HG03097 (cell line): Measurements from ENCODE around the gene RPS6KC1.
"Not testable (repeated sequence)": the region's sequence is repeated elsewhere in the genome, so short reads cannot be mapped to it uniquely, and the experiment has no call there.

Source experiments
- ATAC-seq: cut with Tn5 transposase; IDR thresholded peaks from one replicate; pipeline ENCODE4 v1.9.1; 2021; ENCODE audit not compliant: unreplicated experiment, low FRiP score

RPS6KC1 gene

DNA sequence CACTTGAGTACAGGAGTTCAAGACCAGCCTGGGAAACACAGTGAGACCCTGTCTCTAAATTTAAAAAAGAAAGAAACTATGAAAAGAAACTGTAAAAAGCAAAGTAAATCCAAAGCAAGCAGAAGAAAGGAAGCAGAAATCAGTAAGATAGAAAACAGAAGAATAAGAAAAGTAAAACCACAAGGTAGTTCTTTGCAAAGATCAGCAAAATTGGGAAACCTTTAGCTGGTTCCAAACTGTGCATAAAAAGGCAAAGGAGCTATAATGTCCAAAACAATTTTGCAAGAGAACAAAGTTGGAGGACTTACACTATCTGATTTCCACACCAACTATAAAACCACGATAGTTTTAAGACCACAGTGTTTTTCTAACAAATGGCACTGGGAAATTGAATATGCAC, 218.8 kb downstream of the RPS6KC1 start:
- ATAC-seq, result no peak

- ATAC-seq, result no peak
Measured at GRCh38 chr1:213273546-213273945, 222.5 kb downstream of the RPS6KC1 start.

GRCh38 chr1:213274140-213274539, 223.1 kb downstream of the RPS6KC1 start:
- ATAC-seq, result no peak

- ATAC-seq, result no peak
Measured at GRCh38 chr1:213275293-213275692, 224.3 kb downstream of the RPS6KC1 start.

GRCh38 chr1:213276236-213276635, 225.2 kb downstream of the RPS6KC1 start:
- ATAC-seq, result no peak

DNA sequence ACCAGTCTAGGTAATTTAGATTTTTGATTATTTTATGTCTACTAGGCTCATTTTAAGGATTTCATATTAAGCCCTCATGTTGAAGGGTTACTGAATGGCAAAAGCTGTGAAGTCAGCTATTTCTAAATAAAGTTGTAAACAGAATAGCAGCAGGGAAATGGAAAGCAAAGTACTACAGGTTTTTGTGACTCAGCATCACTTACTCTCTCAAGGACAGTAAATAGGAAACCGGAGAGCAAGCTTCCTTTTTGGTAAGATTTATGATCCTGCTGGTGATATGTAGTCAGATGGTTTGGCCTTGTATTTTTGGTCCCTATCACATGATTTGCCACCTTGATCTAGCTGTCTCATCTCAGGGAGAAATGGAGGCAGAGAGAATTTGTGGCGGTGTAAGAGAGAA, 226.0 kb downstream of the RPS6KC1 start:
- ATAC-seq, result no peak

DNA sequence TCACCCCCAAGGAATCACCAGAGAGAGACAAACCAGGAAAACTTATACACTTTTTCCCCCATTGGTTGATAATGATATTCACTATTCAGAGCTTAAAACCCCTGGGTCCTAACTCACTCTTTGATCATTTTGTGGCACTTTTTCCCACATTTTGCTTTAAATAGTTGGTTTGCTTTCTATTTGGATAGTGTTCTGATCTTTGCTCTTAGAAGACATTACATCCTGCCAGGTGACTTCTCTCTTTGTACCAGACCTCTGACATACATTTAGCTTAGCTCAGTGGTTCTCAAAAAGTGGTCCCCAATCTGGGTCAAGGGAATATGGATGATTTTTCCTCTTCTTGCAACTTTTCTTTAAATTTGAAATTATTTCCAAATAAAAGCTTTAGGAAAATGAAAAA, 228.4 kb downstream of the RPS6KC1 start:
- no peak for ATAC-seq

DNA sequence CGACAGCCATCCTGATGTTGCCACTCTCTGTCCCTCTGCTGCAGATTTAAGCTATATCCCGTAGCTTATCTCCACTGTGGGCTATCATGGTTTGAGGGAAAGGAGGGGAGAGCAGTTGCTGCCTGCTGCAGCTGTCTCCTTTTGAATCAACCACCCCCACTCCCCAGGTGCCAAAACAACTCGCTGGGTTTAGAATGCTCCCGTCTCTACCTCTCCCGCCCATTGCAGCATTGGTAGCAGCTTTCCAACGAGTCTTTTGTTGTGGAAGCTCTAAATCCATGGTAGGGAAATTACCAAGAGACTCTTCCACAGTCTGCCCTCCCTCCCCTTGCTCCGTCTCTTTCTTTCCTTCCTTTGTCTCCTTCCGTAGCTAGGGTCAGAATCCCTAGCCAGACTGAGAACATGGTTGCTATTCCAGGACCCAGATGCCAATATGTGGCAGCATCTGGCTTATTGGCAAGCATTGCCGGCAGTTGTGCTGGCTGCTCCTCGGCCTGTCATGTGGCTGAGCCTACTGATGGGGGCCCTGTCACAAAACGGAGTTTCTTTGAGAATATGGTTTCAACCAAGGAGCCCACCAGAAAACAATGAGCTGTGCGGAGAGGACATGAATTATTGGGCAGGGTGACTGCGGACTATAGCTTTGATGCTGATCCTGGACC, 230.7 kb downstream of the RPS6KC1 start:
- ATAC-seq, result no peak

DNA sequence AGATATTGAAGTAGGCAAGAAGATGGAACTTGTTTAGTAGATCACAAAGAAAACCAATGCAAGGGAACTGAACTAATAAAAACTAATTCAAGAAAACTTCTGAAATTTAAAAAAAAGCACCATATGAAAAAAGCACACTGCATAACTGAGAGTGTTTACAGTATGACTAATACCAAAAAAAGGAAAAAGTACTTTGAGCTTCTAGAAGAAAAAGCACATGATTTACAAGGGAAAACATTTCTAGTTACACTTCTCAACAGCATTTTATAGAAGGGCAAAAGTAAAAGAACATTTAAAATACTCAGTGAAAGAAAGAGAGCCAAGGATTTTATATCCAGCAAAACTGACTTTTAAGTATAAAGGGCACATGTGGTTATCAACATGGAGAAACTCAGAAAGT, 233.6 kb downstream of the RPS6KC1 start:
- no peak for ATAC-seq

- ATAC-seq, result no peak
Measured at GRCh38 chr1:213286235-213286634, 235.2 kb downstream of the RPS6KC1 start.

GRCh38 chr1:213287987-213288386, 236.9 kb downstream of the RPS6KC1 start:
- no peak for ATAC-seq

DNA sequence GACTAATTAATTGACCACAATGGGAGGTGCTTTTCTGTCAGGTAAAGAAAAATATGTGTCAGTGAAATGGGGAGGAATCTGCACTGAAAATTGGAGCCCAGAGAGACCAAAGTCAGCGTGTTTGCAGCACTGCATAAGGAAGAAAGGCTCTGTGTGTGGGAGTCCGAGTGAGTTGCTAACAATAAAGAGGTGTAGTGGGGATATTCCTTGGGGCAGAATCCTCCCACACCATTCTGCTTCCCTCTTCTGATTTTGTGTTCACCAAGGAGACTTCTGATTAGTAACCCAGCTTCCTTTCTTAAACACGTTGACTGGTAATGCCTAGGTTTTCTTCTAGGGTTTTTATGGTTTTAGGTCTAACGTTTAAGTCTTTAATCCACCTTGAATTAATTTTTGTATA, 240.5 kb downstream of the RPS6KC1 start:
- ATAC-seq, result no peak

- ATAC-seq, result no peak
Measured at GRCh38 chr1:213292614-213293013, 241.6 kb downstream of the RPS6KC1 start.

DNA sequence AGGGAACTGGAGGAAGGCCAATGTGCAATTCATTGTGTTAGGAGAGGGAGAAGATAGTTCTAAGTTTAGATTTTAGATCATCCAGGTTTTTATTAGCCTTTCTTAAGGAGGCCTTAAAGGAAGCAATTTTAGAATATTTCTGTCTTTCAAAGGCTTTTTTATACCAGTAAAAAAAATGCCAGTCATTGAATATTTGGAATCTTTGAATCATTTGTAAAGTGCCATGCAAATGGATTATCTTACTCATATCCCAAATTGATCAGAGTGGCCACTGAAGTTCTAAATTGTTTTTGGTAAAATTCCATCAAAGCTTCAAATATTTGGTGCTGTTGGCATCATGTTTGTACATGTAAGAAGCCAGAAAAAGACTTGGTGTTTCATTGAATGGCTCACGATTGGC, 244.8 kb downstream of the RPS6KC1 start:
- ATAC-seq, result no peak

GRCh38 chr1:213296558-213296957, 245.5 kb downstream of the RPS6KC1 start:
- no peak for ATAC-seq

DNA sequence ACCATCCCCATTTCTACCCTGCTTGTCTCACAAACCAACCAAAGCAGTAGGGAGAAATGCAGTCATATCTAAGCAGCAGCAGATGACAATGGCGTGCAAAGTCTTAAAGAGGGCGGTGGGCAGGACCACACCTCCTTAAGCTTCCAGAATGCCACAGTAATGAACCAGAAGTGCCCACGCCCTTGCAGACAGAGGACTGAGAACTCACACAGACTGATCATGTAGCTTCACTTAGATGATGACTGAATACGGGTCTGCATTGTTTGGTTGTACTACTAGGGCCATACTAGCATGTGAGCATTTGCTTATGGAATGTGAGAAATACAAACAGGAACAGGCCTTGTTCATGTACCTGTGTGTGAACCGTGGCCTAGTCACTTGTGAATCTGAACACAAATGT, 246.0 kb downstream of the RPS6KC1 start:
- no peak for ATAC-seq

- ATAC-seq, result no peak
Measured at GRCh38 chr1:213300433-213300832, 249.4 kb downstream of the RPS6KC1 start.

- not testable (repeated sequence) for ATAC-seq
Measured at GRCh38 chr1:213301524-213301923, 250.5 kb downstream of the RPS6KC1 start.

- ATAC-seq, result no peak
Measured at GRCh38 chr1:213303286-213303685, 252.2 kb downstream of the RPS6KC1 start.

DNA sequence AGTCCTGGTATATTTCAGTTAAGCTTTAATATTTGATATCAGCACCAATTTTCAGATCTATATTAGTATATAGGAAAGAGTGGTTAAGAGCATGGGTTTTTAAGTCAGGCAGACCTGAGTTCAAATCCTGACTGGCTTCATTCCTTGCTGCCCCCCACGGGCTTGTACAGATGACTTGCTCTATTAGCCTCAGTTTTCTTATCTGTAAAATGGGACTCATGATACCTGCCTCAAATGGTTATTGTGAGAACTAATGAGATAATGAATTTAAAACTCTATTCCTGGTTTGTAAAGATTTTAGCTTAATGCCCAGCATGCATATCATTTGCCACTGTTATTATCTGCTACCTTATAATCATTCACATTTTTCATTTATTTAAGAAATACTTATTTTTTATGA, 264.5 kb downstream of the RPS6KC1 start:
- no peak for ATAC-seq

GRCh38 chr1:213318458-213318857, 267.4 kb downstream of the RPS6KC1 start:
- not testable (repeated sequence) for ATAC-seq

- no peak for ATAC-seq
Measured at GRCh38 chr1:213320191-213320870, 269.3 kb downstream of the RPS6KC1 start.
